GM21825 (cell line): ENCODE results near the gene CYP1A1.
"Not testable (repeated sequence)": the region's sequence is repeated elsewhere in the genome, so short reads cannot be mapped to it uniquely, and the experiment has no call there.

ENCODE experiments used
- ATAC-seq: cut with Tn5 transposase; IDR thresholded peaks from one replicate; pipeline ENCODE4 v1.9.1; 2021; ENCODE audit warnings: mild to moderate bottlenecking, moderate library complexity; ENCODE audit not compliant: unreplicated experiment

The CYP1A1 gene

DNA sequence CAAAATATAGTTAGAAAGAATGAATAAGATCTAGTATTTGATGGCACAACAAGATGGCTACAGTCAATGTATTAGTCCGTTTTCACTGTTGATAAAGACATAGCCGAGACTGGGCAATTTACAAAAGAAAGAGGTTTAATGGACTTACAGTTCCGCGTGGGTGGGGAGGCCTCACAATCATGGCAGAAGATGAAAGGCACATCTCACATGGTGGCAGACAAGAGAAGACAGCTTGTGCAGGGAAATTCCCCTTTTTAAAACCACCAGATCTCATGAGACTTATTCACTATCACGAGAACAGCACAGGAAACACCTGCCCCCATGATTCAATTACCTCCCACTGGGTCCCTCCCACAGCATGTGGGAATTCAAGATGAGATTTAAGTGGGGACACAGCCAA, 12.9 kb upstream of the CYP1A1 start:
- not testable (repeated sequence) for ATAC-seq

DNA sequence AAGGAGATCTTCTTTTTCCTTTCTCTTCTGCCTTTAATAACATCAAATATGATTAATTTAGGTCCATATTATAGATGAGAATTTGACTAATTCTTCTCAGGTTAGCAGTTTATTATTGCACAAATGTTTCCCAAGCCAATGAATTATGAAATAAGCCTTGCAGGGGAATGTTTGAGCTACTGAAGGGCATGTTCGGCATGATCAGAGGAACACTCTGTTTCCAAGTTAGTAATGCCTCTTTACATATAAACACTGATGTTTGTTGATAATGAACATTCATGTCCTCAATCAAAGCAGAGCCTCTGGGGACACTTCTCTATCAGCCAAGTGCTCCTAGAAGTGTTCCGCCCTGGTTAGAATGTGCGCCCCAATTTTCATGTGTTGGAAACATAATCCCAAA, 10.0 kb upstream of the CYP1A1 start:
- no peak for ATAC-seq

DNA sequence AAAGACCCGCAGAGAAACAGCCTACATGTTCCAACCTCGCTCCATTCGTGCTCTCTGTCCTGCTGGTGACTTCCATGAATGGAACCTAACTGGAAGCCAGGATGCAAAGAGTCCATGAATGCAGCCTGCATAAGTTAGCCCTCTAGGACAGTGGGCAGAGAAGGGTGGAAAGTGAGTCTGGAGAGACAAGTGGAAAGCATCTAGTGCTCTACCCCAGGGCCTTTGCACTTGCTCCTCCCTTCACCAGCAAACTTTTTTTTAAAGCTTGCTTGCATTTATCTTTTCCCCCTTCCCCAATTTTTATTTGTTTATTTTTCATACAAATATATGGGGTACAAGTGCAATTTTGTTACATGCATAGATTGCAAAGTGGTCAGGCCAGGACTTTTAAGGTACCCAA, 7.9 kb upstream of the CYP1A1 start:
- no peak for ATAC-seq

DNA sequence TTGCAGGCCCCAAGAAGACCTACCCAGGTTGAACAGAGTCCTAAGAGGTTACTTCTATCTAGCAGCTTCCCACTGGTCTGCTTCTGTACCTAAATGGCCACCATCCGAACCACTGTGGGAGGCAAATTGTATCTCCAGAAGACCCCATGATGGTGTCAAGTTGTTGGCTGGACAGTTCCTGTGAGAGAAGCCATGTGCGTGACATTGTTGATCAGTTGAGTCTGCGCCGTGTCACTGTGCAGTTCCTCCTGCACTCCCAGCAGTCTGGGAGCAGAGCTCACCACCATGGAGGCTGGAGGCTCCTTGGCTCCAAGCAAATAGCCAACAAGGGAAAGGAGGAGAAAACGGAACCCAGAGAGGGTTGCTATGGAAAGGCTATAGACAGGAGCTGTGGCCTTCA, 7.5 kb upstream of the CYP1A1 start:
- ATAC-seq: no peak

DNA sequence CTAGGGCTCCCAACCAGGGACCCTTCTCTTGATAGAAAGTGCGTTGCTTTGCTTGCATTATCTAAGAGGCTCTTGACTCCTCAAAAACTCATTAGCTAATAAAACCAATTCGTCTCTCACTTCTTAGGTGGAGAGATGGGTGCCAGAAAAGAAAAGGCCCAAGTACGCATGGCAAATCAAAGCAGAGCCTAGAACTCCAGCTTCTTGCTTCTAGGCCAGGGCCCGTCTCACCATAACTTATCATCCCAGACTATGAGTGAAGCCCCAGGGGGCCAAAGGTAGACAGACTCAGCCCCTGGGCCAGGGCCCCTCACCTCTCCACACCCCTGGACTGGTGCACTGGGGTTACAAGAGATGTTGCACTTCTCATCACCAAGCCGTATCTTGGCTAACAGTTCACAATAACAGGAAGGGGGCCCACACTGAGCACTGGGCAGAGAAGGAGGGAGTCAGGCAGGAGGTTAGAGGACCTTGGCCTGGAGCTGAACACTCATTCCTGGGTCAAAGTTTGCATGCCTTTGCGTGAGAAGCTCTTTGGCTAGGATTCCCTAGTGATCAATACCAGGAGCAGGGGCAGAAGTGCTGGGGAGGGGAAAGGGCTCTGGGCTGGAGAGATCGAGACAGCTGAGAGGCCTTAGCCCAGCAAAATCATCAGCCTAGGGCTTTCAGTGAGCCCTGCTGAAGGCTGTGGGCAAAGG, 5.4 kb upstream of the CYP1A1 start:
- ATAC-seq: no peak

DNA sequence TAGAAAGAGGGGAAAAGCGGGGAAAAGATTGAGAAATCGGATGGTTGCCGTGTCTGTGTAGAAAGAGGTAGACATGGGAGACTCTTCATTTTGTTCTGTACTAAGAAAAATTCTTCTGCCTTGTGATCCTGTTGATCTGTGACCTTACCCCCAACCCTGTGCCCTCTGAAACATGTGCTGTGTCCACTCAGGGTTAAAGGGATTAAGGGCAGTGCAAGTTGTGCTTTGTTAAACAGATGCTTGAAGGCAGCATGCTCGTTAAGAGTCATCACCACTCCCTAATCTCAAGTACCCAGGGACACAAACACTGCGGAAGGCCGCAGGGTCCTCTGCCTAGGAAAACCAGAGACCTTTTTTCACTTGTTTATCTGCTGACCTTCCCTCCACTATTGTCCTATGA, 4.0 kb upstream of the CYP1A1 start:
- ATAC-seq: not testable (repeated sequence)

DNA sequence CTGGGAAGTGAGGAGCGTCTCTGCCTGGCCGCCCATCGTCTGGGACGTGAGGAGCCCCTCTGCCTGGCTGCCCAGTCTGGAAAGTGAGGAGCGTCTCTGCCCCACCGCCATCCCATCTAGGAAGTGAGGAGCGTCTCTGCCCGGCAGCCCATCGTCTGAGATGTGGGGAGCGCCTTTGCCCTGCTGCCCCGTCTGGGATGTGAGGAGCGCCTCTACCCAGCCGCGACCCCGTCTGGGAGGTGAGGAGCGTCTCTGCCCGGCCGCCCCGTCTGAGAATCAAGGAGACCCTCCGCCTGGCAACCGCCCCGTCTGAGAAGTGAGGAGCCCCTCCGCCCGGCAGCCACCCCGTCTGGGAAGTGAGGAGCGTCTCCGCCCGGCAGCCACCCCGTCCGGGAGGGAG, 3.4 kb upstream of the CYP1A1 start:
- ATAC-seq: not testable (repeated sequence)

DNA sequence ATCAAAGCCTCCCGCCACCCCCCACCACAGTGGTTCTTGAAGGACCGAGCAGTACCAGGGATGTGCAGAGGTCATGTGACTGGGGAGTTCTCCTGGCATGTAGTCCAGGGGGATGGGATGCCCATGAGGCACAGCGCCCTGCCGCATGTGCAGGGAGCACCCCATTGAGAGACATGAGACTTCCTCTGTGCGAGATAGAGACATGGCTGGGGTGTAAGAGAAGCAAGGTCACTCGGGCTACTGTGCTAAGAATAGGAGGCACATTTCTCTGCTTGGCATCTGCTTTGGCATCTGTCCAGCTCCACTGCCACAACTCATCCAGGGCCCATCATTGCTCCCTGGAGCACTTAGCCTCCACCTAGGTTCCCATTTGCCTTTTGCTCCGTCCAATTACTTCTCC, 2.4 kb upstream of the CYP1A1 start:
- ATAC-seq: no peak

DNA sequence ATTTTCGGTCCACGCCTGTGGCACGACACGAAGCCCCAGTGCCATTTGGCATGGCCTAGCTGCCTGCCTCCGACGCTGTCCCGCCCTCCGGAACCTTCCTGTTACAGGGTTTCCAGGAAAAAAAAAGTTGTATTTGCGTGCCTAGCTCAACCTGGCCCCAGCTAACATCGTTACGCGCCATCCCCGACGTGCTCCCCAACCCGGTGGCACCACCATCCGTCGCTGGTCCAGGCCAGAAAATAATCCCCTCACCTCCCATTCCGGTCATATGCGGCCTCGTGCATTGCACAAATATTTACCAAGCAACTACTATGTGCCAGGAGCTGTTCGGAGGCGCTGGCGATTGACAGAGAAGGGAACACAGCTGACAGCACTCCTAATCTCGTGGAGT, 1.4 kb upstream of the CYP1A1 start:
- no peak for ATAC-seq

DNA sequence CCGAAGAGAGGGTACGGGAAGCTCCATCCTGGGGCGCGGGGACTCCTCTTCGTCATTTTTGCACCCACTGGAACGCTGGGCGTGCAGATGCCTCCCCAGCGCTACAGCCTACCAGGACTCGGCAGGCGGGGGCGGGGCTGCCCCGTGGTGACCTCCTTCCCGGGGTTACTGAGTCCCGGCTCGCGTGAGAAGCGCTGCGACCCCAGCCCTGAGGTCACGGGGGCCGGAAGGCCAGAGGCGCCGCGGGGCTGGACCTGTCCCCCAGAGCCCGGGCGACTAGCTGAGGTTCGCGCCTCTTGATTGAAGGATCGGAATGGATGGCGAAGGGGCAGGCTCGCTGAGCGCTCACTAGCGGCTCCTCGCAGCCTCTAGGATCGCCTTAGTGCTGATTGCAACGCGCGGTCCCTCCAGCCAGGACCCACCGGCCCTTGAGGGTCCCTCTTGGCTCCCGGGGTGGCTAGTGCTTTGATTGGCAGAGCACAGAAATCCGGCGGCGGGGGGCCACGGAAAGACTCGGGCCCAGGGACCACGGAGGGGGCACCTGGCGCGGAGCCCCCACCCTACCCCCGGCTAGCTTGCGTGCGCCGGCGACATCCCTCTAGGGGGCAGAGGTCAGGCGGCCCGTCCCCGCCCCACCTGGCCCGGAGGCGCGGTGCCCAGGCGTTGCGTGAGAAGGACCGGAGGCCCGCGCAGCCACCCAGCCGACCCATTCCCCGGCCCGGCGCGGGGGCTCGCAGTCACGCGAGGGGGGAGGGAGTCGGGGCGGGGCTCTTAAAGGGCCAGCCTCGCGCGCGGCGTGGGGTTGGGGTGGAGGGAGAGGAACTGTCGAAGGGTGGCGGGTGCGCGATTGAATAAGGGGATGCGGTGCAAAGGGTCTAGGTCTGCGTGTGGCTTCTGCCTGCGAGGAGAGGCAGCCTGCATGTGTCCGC, 781 bp upstream of the CYP1A1 start:
- no peak for ATAC-seq

DNA sequence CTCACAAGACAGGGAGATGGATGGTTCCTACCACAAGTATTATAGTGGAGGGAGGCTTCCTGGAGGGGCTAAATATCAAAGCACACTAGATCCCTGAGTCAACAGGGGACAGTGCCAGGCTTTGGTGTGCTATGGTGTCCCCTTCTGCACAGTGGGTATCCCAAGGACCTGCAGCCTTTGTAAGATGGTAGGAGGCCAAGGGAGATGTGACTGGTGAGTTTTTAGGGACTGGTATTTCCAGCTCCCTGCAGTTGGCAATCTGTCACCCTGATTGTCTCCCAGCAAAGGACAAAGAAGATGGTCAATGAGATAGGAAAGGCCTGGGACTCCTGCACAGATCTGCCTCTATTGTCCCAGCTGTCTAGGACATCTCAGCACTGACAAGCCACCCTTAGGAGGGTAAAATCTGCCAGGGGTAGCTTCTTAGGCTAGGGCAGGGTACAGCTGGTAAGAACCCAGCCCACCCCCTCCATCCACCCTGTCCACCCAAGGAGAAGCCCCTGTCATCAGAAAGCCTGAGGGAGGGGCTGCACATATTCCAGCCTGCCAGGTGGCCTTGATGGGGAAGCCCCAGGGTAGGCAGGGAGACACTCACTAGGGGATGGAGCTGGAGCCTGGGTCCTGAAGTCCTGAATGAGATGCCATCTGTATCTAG, 631 bp downstream of the CYP1A1 start:
- ATAC-seq: no peak

DNA sequence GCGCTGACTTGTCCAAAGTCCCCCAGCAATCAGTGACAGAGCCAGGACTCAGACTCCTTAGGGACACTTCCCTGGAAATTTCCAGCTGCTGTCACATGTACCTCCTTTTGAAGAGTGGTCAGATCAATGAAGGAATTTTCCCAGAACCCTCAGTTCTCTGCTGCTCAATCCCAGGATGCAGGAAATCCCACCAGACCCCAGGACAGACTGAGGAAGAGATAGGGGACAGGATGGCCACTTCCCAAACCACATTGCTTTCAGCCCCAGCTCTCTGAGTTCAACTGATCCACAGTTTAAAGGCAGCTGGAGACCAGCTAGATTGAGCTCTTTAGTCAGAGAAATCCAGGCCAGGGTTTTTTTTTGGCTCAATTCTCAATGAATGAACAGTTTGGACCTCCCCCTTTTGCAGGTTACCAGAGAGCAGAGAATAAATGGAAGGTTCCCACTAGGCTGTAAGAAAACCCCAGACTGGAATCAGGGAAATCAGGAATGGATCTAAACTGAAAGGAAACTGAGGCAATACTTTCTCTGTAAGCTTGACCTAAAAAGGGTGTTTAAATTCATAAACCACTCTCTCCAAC, 1.5 kb downstream of the CYP1A1 start:
- ATAC-seq: no peak

DNA sequence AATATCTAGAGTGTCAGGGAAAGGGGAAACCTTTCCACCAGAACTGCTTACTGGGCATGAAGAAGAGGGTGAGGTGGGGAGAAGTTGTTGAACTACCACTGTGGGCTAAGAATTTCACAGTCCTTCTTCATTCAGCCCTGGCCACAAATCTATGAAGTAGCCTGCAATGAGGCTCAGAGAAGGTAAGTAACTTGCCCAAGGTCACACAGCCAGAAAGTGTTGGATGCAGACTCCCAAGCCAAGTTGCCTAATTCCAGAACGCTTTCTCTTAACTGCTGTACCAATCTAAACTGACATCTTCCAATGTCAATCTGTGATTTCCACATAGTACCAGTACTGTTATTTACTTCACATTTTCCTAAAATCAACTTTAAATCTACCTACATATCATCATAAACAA, 2.1 kb downstream of the CYP1A1 start:
- no peak for ATAC-seq

DNA sequence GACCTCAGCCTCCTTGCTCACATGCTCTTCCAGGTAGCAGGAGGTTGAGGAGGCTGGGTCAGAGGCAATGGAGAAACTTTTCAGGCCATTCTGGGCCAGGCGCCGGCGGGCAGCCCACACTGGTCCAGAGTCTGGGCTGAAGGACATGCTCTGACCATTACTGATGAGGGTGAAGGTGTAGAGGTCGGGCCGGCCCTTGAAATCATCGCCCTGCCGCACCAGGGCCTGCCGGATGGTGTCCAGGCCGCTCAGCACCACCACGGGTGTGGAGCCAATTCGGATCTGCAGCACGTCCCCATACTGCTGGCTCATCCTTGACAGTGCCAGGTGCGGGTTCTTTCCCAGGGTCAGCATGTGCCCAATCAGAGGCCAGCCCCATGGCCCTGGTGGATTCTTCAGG, 2.7 kb downstream of the CYP1A1 start:
- no peak for ATAC-seq

DNA sequence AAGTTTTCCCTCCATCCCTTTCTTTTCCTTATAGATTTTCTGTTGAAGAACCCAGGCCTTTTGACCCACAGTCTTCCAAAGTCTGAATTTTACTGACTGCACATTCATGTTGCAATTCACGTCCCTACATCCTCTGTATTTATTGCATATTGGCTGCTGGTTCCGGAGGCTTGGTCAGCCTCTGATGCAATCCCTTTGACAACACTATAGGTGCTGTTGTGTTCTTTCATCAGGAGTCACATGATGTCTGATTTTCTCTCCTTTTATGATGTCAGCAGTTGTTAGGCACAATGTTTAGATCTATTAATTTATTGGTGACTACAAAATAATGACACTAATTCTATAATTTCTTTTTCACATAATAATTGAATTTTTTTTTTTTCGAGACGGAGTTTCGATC, 8.7 kb downstream of the CYP1A1 start:
- ATAC-seq: no peak

DNA sequence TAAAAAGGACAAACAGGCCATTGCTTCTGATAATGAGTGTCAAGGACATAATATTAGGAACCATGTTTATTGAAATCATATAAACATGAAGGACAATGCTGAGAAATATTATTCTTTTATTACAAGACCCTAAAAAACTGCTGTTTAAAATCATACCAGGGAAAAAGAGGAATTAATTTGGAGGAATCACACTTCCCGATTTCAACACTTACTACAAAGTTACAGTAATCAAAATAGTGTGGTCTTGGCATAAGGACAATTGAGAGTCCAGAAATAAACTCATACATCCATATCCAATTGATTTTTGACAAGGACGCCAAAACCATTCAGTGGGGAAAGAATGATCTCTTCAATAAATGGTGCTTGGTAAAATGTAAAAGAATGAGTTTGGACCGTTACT, 13.0 kb downstream of the CYP1A1 start:
- ATAC-seq: no peak

DNA sequence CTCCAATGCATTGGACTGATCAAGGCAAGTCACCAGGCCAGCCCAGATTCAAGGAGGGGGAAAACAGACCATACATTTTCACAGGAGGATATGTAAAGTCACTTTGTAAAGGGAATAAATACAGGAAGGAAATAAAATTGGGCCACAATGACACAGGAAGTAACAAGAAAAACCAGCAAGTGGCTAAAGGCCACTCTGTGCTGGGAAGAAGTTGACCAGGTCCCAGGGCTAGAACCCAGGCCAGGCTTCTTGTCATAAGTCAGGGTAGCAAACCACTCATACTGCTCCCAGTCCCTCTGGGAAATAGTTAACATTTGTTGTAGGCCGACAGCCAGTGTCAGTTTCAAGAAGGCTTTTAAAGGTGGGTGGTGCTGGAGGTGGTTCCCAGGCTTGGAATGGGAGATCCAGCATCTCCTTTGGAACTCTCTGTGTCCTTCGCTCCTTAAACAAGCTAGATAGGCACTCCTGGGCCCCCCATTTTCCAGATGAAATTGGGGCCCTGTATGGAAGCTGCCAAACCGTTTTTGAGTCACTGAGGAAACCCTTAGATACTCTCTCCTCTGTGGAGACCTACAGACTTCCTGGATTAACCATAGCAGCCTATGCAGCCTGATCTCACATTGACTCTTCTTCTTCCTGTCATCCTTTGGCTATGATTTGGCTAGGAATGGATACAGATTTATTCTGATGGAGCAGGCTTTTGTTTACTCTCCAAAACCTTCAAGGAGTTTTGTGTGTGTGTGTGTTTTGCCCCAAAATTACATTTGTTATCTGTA, 14.8 kb downstream of the CYP1A1 start:
- ATAC-seq: no peak

DNA sequence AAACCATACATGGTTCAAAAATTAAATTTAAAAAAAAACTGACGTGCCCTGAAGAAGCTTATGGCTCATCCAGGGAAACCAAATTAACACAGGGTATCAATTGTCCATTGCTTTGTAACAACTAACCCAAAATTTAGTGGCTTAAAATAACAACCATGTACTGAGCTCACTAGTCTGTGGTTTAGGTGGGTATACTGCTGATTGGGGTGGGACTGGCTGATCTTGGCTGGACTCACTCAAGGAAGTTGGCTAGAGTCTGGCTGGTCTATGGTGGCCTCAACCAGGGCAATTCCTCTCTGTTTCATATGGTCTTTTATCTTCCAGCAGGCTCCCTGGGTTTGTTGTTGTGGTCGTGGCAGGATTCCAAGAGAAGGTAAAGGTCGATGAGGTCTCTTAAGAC, 15.4 kb downstream of the CYP1A1 start:
- no peak for ATAC-seq

DNA sequence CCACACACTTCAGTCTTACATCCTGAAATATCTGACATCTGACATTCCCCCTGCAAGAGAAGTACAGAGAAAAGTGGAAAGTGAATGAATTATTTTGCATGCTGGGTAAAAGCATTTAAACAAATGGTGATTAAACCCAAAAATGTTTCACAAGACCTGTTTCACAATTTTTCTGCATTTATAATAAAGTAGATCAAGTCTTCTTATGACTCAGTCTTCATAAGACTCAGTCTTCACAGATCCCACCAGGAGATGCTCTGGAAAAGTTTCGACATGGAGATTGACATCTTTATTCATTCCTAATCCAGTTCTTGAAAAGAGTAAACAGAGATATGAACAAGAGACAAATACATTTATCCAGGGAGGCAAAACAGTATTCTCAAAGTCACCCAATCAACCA, 16.3 kb downstream of the CYP1A1 start:
- ATAC-seq: no peak

DNA sequence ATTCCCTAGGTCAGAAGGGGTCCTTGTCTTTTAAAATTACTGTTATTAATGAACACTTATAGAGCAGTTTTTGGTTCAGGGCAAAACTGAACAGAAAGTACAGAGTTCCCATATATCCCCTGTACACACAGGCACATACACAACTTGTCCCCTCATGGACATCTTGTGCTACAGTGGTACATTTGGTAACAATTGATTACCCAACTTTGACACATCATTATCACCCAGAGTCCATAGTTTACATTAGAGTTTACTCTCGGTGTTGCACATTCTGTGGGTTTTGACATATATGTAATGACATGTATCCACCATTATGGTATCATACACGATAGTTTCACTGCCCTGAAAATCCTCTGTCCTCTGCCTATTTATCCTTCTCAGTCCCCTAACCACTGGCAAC, 28.5 kb downstream of the CYP1A1 start:
- no peak for ATAC-seq

DNA sequence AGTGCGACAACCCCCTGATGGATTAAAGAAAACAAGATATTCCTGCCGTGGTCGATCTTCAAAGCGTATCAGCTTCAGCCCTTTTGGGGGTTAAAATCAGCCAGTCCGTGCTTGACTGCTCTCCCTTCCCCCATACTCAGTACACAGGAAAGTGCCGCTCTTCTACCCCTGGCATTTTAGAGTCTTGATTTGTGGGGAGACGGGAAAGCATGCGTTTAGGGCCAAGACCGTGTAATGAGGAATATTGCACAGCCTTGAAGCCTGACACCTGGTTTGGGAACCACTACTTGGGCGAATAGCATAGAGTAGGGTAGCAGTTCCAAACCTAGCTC, 29.0 kb downstream of the CYP1A1 start:
- no peak for ATAC-seq
